NCI-H748 (cell line): ENCODE results near the gene SNCG.
"Not testable (repeated sequence)": the region's sequence is repeated elsewhere in the genome, so short reads cannot be mapped to it uniquely, and the experiment has no call there.

Experiments used
- DNase-seq: peaks from one replicate; lab custom pipeline; 2025; ENCODE audit not compliant: unreplicated experiment; lab: John Stamatoyannopoulos, UW

Gene SNCG

DNA sequence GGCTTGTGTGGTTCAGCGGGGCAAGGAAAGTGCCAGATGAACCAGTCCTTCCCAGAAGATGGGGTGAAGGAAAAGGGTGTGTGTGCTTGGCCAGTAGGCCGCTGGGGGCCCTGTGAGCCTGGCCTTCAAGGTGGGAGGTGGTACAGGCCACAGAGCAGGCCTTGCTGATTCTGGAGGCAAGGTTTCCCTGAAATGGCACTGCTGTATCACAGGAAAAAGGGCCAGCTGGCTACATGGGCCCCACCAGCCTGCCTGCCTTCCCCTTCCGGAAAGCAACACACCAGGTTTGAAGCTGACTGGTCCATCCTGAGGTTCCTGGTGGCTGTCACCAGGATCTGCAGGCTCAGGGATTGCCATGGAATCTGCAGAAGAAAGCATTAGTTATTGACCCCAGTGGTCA, 13.5 kb upstream of the SNCG start:
- no peak for DNase-seq

DNA sequence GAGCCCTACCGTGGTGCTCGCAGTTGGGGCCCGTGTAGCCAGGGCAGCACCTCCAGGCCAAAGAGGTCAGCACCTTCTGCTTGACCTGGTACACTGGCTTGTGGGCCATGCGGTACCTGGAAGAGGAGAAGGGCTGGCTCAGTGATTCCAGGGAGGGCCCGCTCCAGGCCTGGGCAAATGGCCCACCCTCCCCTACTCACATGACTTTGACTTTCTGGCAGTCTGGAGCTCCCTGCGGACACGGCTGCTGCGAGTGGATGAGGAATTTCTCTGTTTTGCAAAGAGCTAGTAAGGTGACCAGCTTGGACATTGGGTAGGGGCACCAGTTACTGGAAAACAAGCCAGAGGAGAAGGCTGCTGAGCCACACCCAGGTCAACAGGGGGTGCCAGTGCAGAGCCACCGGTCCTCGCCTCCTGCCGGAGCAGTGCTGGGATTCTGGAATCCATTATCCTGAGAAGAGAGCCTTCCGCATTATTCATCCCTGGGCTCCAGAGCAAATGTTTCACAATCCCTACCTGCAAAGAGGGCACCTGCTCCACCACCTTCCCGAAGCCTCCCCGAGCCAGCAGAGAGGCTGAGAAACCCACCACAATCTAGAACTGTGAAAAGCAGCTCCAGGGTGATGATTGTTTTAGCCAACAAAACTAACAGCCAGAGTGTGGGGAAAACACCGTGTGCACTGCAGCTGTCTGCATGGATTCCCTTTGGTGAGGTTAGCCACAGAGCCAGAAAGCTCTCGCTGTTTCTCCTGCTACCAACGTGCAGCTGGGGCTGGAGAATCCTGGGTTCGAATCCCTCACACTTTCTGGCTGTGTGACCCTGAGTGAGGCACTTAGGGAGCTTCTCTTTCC, 12.8 kb upstream of the SNCG start:
- no peak for DNase-seq

DNA sequence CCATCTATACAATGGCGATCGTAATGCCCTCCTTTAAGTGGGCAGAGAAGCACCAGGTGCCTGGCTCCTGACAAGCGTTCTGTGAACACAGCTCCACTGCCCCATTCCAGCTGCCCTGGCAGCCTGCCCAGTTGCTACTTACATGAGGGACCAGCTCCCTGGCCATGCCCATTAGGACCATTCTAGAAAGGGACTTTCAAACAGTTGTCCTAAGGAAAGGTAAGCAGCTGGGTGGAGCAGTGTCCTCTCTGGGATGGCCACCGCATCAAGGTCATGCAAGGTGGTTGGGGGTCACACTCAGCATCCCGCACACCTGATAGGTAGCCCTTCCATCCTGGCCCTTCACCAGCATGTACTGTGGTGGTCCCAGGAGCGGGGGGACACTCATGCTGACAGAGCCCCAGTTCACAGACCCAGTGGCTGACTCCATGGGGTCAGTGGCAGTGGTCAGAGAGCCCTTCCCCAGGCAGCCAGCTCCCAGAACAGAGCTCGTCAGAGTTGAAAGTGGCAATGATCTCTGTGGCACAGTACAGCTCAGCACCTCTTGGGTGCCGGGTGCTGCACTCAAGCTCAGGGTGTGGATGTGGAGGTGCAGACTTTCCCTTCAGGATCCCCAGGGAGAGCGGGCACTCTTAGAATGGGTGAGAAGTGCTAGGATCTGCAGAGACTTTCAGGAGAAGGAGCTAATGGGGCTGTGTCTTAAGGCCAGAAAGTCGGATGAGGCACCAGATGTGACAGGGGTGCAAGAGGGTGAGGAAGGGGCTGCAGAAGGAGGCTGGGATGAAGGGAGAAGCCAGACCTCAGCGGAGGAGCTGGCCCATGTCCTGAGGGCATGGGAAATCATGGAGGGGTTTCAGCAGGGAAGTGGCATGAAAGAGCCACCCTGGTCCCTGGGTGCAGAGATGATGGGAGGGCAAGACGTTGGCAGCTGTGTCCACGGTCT, 11.9 kb upstream of the SNCG start:
- DNase-seq: peak; percentile 58

DNA sequence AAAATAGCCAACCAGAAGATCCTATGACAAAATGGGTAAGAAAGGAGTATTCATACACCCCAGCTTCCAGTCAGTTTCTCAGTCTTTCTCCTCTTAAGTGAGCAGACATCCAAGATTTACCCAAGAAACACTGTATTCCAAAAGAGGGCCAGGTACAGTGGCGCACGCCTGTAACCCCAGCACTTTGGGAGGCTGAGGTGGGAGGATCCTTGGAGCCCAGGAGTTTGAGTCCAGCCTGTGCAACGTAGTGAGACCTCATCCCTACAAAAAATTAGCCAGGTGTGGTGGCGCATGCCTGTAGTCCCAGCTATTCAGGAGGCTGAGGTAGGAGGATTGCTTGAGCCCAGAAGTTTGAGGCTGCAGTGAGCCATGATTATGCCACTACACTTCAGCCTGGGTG, 10.6 kb upstream of the SNCG start:
- DNase-seq: not testable (repeated sequence)

- no peak for DNase-seq
Measured at GRCh38 chr10:86950349-86950748, 8.1 kb upstream of the SNCG start.

DNA sequence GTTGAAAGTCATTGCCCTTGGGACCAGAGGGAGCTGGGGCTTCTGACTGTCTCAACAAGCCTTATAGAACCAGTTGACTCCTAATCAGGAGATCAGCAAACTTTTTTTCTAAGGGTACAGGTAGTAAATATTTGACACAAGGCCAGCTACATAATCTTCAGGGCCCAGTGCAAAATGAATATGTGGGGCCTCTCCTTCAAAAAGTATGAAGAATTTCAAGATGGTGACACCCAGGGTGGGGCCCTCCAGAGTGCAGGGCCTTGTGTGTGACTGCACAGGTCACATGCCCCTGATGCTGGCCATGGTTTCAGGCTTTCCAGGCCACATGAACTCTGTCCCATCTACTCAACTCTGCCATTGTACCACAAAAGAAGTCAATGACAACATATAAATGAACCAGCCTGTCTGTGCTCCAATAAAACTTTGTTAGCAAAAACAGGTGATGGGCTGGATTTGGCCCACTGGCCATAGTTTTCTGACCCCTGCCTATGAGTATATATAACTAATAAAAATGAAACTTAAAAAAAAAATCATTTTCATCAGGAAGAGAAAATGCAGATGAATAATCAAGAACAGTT, 7.1 kb upstream of the SNCG start:
- DNase-seq: no peak

DNA sequence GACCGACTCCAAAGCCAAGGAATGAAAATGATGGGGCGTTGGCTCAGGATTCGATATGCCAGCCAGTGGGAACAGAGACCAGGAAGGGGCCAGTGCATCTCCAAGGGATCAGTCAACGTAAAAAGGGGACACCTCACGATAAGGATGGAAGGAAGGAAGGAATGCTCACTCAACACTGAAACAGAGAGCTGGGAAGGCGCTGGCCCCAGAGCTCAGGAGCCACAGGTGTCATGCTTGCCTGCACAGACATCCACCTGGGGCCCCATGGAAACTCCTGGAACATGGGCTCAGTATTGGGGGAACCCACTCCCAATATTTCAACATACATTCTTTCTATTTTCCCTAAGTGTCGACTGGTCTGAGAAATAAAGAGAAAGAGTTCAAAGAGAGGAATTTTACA, 6.3 kb upstream of the SNCG start:
- no peak for DNase-seq

- DNase-seq: not testable (repeated sequence)
Measured at GRCh38 chr10:86952697-86953096, 5.7 kb upstream of the SNCG start.

GRCh38 chr10:86953747-86954680, 4.4 kb upstream of the SNCG start:
- no peak for DNase-seq

GRCh38 chr10:86954681-86955500, 3.5 kb upstream of the SNCG start:
- no peak for DNase-seq

- DNase-seq: no peak
Measured at GRCh38 chr10:86955501-86956194, 2.8 kb upstream of the SNCG start.

GRCh38 chr10:86956195-86956847, 2.1 kb upstream of the SNCG start:
- no peak for DNase-seq

- no peak for DNase-seq
Measured at GRCh38 chr10:86956848-86957448, 1.5 kb upstream of the SNCG start.

GRCh38 chr10:86957471-86958115, 806 bp upstream of the SNCG start, which contains the start of gene MMRN2:
Gene MMRN2 (minus strand): TSS chr10:86957615. CDS start chr10:86957541, 74 bp downstream.
- DNase-seq: no peak

- no peak for DNase-seq
Measured at GRCh38 chr10:86958901-86959736, 720 bp downstream of the SNCG start.

DNA sequence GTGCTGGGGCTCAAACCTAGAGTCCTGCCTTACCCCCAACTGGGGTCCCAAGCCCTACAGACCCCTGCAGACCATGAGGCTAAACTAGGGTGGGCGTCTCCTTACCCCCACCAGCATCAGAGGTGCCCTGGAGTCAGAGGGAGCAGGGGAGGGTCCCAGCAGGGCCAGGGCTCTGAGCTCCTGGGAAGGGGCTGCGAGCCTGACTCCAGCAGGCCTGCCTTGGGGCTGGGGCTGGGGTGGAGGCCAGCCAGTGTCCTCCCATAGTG, 1.3 kb downstream of the SNCG start:
- DNase-seq: no peak
